HG02852 (cell line): ENCODE data around the gene HPSE.

Source experiments
- ATAC-seq: cut with Tn5 transposase; IDR thresholded peaks from one replicate; pipeline ENCODE4 v1.9.1; 2021; ENCODE audit warnings: mild to moderate bottlenecking, moderate library complexity; ENCODE audit not compliant: unreplicated experiment

Gene HPSE

DNA sequence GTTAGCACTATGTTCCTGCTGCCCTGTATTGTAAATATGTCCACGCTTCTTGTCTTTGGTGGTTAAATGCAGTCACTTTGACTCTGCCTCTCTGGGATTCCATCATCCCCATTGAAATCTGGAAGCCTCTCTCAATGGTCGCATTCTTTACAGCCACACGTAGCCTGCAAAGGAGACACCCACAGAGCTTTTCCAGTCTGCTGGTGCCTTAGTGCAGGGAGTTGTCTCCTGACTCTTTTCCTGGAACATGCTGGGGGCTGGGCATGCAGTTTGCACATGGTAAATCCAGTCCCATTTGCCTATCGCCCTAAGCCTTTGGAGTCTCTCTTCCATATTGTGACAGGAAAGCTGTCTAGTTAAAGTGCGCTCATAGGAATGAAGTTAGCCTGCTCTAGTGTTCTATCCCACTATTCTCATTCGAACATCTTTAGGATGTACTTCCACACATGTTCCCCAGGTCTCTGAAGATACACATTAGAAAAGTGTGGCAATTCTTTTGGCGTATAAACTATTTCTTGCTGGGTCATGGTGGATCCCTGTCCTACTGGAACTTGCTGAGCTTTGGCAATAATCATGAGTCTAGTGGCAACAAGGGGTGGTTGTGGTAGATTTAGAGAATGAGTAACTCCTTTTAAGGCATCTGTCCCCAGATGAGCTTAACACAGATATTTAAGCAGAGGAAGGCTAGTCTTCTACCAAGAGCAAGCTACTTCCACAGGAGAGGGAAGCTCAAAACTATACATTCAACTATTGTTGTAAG lies 83.8 kb downstream of the HPSE start:
- no peak for ATAC-seq

- ATAC-seq: no peak
These were observed 86.2 kb downstream of the HPSE start for GRCh38 chr4:83248486-83248885.

DNA sequence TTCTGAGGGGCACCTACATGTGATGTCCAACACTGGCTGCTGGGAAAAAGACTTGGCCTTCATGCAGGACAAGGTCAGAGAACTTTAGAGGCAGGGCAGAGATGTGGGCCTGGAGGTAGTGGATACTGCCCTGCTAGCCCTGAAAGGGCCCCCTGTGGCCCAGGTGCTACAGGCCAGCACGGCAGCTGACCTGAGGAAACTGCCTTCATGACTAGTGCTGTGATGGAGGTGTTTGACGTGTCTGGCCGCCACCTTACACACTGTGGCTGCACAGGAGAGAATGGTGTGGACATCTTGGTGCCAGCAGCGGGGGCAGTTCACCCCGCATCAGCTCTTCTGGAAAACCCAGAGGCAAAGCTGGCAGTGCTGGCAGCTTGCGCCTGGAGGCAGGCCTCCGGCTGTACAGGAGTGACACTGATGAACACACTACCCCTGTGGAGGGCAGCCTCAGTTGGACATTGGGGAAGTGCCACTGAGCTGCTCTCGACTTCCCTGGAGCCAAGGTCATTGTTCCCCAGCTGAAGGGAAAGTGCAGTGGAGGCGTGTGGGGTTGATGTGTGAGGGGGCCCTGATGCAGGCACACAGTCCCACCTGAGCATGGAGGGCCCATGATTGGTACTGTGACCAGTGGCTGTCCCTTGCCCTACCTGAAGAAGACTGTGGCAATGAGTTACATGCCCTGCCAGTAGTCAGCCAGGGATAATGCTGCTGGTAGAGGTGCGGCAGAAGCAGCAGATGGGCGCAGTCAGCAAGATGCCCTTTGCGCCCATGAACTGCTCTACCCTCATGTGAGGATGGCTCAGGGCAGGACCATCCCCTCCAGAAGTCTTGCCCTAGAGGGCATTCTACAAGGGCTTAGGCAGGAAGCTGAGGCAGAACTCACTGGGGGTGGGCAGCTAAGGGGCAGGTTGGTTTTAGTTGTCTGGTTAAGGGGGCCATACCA lies 87.0 kb downstream of the HPSE start:
- no peak for ATAC-seq
